Measurements from ENCODE around the gene PRRC1.
"Not testable (repeated sequence)": the region's sequence is repeated elsewhere in the genome, so short reads cannot be mapped to it uniquely, and the experiment has no call there.

The PRRC1 gene

DNA sequence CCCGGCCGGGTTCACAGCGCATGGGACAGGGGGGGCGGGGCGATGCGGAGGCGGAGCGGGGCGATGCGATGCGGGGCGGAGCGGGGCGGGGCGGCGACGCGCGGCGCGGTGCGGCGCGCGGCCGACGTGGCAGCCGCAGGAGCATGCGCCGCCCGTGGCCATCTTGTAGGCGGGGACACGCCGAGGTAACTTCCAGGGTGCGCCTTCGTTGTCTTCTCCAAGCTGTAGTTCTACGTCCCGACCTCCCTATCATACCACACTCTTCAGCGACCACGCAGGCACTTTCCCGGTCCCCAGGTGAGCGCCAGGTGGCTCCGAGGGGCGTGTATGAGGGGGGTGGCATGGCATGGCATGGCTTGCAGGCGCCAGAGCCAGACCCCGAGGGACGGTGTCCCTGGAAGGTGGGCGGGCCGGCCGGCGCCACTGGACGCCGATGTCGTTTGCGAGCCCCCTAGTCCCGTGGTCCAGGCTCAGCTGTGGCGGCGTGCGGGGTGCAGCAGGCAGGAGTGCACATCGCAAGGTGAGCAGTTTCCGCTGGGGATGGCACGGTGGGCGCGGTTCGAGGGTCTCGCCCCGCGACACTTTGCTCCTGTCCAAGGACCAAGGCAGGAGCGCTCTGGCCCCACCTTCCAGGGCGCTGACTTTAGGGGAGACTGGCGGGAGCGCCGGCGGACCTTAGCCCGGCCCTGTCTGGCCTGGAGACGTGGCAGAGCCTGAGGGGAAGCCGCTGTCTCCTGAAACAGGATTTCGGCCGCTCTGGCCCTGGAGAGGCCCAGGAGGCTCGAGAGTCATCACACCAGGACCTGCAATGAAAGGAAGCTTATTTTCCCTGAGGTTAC, at the start of gene PRRC1:
PRRC1 (plus strand) TSS at position 161 of the 839 bp plus-strand sequence. CDS start 5,840 bp downstream, outside the sequence.
- peak; percentile 39 to 70 for DNase-seq (ENCODE audit: low read depth in 2 of 2)

GRCh38 chr5:127471211-127471610, 46.2 kb upstream of the PRRC1 start:
- DNase-seq (ENCODE audit: low read depth in 2 of 2), result no peak

DNA sequence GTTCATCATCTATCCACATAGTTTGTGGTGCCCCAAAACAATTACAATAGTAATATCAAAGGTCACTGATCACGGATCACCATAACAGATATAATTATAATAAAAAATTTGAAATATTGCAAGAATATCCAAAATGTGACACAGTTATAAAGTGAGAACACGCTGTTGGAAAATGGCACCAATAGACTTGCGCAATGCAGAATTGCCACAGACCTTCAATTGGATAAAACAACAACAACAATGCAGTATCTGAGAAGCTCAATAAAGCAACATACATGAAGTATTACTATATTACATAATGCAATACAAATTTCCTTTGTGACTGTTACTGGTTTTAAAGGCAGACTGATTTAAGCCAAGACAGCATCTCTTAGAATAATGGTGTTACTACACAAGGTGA, 44.7 kb upstream of the PRRC1 start:
- DNase-seq (ENCODE audit: low read depth in 2 of 2), result no peak

- DNase-seq (ENCODE audit: low read depth in 2 of 2), result no peak
Observed at GRCh38 chr5:127486471-127486870, 31.0 kb upstream of the PRRC1 start.

DNA sequence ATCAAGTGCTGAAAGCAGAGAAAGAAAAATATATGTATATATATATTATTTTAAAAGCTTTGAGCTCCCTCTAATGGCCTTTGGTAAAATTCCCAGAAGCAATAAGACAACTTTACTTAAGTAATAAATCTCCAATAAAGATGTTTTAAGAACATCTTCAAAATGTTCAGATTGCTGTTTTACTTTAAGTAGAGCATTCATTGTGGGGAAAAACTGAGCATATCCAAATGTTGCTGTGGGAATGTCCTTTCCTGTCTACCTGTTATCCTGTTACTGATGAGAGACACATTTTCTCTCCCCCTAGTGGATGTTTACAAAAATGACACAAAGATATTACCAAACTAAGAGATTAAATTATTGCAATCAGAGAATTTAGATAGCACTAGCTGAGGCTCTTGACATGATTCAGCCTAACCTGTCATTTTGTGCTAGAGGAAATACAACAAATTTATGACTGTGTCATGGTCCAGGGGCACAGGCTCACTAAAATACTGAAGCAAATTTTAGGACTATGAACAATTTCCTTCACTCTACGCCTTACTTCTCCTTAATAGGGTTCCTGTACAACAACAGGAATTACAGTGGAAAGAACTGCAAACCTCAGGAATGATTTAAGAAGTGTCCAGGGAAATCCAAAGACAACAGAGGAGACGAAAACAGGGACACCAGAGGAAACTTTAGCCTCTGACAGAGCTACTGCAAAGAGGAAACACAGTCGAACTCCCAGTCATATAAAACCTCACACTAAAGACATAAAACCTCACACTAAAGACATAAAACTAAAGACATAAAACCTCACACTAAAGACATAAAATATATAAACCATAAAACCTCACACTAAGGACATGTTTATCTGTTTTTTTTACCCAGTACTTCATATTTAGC, 24.3 kb upstream of the PRRC1 start:
- no peak for DNase-seq (ENCODE audit: low read depth in 2 of 2)

- no peak for DNase-seq (ENCODE audit: low read depth in 2 of 2)
Observed at GRCh38 chr5:127498548-127498947, 18.9 kb upstream of the PRRC1 start.

DNA sequence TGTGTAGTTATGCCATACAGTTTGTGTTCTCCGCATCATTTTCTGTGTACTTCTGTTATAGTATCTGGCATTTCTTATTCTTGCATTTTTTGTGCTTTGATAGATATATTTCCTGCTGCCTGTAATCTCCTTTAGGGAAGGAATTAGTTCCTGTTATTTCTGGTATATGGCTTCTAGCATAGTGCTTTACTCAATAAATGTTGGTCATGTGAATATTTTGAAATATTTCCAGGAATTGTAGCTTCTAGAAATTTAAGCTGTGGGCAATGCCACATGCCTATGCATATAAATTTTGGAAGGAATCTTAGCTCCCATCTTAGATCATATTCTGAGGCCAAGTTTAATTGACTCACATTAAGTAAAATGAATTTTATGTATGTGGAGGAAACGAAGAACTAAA, 11.5 kb upstream of the PRRC1 start:
- no peak for DNase-seq (ENCODE audit: low read depth in 2 of 2)

GRCh38 chr5:127506616-127507015, 10.8 kb upstream of the PRRC1 start:
- DNase-seq (ENCODE audit: low read depth in 2 of 2), result no peak

DNA sequence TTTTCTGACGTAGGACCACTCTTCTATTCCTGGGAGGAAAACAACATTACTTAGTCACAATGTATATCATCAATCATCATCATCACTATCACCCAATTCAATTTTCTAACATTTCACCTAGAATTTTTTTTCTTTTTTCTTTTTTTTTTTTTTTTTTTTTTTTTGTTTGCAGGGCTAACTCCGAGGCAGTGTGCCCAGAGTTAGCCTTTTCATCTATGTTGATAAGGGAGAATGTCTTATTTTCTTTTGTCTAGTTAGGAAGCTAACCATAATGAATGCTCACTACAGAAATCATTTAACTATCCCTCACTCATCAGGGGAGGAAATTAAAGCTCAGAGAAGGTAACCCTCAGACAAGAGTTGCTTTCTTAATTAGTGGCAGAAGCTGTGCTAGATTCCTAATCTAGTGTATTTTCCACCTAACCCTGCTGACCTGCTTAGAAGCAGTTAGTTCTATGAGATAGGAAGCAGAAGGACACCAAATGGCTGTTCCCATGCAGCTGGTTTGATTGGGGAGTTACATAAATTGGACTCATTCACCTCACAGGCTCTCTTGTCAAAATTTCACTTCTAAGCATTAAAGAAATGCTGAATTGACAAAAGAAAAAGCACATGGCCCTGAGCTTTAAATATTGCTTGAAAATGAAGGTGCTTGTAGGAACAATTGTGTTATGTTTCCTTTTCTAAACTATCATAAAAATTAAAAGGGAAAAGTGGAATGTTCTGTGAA, 8.6 kb upstream of the PRRC1 start:
- DNase-seq (ENCODE audit: low read depth in 2 of 2), result no peak

DNA sequence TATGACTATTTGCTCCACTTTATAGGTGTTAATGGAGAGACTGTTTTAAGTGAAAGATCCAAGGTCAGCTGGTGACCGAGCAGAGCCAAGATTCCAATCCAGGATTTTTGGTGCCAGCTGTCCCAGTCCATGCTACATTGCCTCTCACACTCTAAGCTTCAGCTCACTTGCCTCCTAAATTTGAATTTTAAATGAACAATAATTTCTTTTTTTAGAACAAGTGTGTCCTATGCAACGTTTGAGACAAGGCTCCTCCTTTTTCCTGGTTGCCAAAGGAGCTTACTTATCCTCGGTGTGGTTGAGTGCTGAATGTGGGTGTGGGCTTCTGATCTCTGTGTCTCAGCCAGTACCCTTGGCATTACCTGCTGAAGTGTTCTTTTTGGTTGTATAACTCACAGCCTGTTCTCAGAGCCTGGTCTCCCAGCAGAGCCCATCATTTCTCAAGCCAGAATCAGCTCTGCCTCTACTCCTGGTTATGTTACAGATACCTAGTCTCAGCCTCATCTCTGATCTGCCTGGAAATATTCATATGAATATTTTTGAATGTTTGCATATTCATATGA, 4.0 kb upstream of the PRRC1 start:
- no peak for DNase-seq (ENCODE audit: low read depth in 2 of 2)

- DNase-seq (ENCODE audit: low read depth in 2 of 2), result no peak
Observed at GRCh38 chr5:127514816-127515215, 2.6 kb upstream of the PRRC1 start.

DNA sequence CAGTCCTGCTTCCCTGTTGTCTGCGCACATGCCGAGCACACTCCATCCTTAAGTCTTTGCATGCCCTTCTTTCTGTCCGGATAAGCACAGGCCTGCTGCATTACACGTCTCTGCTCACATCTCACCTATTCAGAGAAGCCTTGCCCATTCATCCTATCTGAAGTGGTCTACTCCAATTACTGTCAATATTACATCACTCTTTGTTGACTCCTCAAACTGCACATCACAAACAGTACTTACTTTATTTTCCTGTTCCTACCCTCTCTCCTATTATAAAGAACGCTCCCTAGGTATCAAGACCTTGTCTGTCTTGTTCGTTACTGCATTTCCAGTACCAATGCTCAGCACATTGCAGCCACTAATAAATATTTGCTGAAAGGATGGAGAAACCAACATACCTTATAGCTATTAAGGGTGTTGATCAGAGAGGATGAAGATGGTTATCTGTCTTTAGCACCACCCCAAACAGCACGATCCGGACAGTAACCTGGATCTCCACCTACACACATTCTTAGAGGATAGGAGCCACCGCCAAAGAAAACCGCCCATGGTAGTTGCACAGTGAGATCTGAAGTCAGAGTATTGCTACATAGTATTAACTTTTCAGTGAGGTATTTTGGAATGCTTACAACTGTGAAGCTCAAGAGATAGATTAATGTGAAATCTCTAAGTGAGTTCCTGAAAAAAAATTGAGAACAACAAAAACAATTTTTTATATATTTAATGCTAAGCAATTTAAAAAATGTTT, 1.6 kb upstream of the PRRC1 start:
- no peak for DNase-seq (ENCODE audit: low read depth in 2 of 2)

GRCh38 chr5:127517110-127517479, 345 bp upstream of the PRRC1 start:
- no peak for DNase-seq (ENCODE audit: low read depth in 2 of 2)

- DNase-seq (ENCODE audit: low read depth in 2 of 2), result no peak
Observed at GRCh38 chr5:127518319-127518621, 830 bp downstream of the PRRC1 start.

DNA sequence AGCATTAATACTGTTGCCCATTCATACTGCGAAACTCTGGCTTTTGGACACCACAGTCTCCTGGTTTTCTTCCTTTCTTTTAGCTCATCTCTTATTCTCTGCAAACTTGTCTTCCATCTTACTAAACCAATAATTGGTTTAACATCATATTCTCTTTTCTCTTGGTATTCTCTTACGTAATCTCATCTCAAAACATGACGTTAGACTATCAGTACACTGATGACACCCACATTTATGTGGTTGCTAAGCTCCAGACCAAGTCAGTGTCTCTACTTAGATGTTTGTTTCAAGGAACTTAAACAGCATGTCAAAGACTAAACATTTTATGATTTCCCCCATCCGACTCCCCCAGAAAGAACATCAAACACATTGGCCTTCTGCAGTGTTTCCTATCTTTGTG, 2.1 kb downstream of the PRRC1 start:
- DNase-seq (ENCODE audit: low read depth in 2 of 2), result no peak

DNA sequence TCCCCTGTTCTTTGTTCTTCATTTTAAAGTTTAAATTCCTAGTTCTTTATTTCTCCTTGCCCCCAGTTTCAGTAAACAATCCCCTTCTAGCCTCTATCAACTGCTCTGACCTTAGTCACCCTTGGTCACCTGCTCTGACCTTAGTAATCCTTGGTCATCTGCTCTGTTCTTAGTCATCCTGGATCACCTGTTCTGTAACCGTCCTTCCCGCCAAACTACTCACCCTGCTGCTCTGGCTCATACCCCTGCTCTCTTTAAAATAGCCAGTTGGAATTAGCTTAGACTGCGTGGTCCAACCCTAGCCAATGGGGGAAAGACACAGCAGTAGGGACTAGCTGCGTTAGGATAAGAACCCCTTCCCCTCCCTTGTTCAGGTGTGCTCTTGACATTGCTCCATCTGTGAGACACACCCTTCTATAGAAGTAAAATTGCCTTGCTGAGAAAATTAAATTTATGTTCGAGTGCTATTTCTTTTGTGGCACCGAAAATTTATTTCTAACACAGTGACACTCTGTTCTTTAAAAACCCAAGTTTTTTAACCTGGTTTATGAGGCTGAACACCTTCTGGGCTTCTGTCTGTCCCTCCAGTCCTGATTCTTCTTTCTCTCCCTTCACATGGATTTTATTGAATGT, 3.8 kb downstream of the PRRC1 start:
- no peak for DNase-seq (ENCODE audit: low read depth in 2 of 2)

DNA sequence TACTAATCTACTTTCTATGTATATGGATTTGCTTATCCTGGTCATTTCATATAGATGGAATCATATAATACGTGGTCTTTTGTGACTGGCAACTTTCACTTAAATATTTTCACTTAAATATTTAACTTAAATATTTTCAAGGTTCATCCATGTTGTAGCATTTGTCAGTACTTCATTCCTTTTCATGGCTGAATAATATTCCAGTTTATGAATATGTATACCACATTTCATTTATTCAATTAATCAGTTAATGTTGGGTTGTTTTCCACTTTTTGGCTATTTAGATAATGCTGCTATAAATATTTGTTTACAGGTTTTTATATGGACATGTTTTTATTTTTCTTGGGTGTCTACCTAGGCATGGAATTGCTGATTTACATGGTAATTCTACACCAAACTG, 7.7 kb downstream of the PRRC1 start:
- DNase-seq (ENCODE audit: low read depth in 2 of 2), result no peak

- no peak for DNase-seq (ENCODE audit: low read depth in 2 of 2)
Observed at GRCh38 chr5:127529904-127530682, 12.7 kb downstream of the PRRC1 start.

GRCh38 chr5:127536687-127537086, 19.2 kb downstream of the PRRC1 start:
- DNase-seq (ENCODE audit: low read depth in 2 of 2), result no peak

DNA sequence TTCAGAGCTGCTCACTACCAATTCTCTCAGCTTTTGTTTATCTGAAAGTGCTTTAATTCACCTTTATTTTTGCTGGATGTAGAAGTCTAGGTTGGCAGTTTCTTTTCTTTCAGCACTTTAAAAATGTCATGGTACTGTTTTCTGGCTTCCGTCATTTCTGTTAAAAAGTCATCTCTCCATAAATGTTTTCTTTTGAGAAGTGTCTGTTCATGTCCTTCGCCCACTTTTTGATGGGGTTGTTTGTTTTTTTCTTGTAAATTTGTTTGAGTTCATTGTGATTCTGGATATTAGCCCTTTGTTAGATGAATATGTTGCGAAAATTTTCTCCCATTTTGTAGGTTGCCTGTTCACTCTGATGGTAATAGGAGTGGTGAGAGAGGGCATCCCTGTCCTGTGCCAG, 23.1 kb downstream of the PRRC1 start:
- not testable (repeated sequence) for DNase-seq (ENCODE audit: low read depth in 2 of 2)

Data from stimulated activated CD4-positive, alpha-beta T cell treated with anti-CD3 and anti-CD28 coated beads, Interleukin-1b, Interleukin-23, amount 100 ng/mL, for 1 hour (primary cell).